ENCODE results near the gene HOXB7.

The HOXB7 gene

GRCh38 chr17:48610282-48611211 lies at the start of gene HOXB7:
Gene HOXB7, minus strand, starts transcription at chr17:48611017. Its CDS starts 99 bp downstream, at chr17:48610918.
- FAIRE-seq = no peak

- no peak for FAIRE-seq
Measured at GRCh38 chr17:48655913-48656312, 45.1 kb upstream of the HOXB7 start.

DNA sequence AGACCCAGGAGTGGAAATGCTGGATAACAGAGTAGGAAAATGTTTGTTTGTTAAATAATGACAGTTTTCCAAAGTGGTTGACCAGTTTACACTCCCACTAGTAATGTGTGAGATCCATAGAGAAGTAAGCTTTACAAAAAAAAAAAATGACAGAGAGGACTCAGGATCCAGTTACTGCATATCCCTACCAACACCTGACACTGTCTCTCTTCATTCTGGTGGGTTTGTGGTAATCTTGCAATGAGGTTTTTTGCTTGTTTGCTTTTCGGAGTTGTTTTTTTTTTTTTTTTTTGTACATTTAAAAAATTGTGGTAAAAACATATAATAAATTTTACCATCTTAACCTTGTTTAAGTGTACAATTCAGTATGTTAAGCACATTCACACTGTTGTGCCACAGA lies 38.9 kb upstream of the HOXB7 start:
- FAIRE-seq = no peak

GRCh38 chr17:48647963-48648245 lies 37.1 kb upstream of the HOXB7 start:
- FAIRE-seq = no peak

GRCh38 chr17:48647103-48647962 lies 36.5 kb upstream of the HOXB7 start:
- no peak for FAIRE-seq

DNA sequence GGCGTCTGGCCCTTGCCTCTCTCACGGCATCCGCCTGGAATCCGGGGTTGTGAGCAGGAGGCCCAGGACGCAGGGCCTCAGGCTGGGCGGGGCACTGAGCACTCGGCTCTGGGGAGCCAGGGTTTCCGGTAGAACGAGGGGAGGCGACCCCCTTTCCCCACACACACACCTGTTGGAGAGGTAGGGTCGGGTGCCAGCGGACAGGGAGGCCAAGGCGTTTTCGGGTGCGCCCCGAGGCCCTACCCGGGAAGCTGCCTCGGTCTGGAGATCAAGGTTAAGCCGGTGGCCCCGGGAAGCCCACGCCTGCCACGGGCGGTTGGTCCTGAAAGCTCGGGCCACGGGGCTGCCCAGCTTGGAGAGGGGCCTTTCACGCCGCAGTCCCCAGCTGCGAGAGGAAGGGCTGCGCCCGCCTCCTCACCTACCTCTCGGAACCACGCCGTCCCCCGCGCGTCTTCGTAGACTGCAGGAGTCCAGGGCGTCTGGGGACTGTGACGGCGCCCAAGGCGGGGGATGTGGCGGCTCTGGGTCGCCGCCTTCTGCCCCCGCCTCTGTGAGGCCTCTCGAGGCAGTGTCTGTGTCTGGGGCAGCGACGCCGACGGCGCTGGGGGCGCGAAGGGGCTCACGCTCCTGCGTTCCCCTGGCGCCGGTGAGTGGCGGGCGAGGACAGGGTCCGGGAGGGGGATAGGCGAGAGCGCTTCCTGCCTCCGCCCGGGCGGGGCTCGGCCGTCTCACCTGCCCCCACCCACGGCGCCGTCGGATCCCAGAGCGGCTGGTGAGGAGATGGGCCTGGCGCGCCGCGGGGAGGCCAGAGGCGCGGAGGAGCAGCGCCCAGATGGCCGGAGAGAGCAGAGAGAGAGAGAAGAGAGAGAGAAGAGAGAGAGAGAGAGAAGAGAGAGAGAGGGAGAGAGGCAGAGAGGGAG lies 35.6 kb upstream of the HOXB7 start:
- FAIRE-seq = no peak

- no peak for FAIRE-seq
Measured at GRCh38 chr17:48645639-48646182, 34.9 kb upstream of the HOXB7 start.

- FAIRE-seq = no peak
Measured at GRCh38 chr17:48644910-48645557, 34.2 kb upstream of the HOXB7 start.

- no peak for FAIRE-seq
Measured at GRCh38 chr17:48644159-48644558, 33.3 kb upstream of the HOXB7 start.

GRCh38 chr17:48643697-48644012 lies 32.8 kb upstream of the HOXB7 start:
- no peak for FAIRE-seq

GRCh38 chr17:48642843-48643696 lies 32.3 kb upstream of the HOXB7 start:
- no peak for FAIRE-seq

- no peak for FAIRE-seq
Measured at GRCh38 chr17:48642059-48642842, 31.4 kb upstream of the HOXB7 start.

DNA sequence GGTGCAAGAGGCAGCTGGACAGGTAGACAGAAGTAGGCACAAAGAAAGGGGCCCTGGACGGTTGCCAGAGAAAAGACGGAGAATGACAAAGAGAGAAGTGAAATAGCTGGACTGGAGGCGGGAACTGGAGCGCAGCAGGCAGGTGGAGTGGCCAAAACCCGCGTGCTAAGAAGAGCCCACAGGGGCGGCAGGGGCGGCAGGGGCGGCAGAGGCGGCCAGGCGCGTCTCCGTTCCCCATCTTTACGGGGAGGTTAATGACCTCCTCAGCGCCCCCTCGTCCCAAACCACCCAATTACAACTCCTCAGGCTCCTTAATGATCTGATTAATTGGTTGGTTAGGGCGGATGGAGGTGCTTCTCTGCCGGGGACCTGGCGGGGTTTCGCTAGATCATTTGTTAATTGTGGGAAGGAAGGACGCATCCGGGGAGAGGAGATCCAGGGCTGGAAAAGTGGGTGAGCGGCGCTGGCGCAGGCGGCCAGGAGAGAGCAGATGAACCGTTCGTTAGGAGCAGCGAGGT lies 30.8 kb upstream of the HOXB7 start:
- FAIRE-seq = no peak

DNA sequence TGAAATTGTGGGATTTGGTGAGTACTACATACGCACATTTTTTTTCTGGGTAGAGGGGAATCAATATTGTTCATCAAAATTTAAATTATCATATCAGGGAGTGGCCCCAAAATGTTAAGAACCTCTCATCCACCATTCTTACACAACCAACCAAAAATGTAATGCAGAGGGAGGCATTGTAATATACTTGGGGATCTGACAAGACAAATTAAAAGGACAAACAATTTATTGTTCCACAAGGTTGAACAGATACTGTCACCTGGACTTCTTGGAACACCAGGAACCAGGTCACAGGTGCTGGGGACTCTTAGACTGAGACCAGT lies 30.0 kb upstream of the HOXB7 start:
- FAIRE-seq = no peak

DNA sequence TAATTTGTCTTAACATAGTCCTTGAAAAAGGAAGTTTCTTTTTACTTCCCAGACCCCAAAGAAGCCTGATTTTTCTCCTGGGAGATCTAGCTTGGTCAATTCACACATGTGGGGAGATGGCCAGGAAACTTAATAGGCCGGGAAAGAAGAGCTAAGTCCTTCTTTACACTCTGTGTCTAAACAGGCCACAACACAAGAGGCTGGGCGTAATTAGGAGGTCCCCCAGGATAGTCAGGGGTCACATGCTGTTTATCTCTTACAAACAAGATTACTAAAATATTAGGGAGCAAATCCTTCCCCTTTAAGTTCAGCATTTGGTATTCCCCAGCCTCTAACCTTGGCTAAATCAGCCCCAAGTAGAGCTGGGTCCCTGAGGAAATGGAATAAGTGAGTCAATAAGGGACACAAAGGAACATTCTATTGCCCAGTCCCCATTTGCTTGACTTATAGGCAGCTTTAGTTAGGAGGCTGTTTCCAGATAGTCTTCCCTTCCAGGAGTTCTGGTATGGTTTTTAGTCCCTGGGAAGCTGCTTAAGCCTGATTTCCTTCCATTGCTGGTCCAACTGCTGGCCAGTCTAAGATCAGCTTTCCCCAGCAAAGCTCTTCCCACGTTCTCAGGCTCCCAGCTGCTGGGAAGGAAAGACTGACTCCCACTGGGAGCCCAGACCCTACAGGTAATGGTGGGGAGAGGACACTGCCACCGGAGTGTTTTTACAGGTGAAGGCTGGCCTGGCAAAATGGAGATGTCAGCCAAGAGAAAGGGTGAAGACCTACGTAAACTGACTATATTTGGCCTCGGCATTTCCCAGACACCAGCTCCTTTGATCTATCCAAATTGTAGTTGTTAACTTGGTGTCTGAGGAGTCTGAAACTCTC lies 29.4 kb upstream of the HOXB7 start:
- no peak for FAIRE-seq

DNA sequence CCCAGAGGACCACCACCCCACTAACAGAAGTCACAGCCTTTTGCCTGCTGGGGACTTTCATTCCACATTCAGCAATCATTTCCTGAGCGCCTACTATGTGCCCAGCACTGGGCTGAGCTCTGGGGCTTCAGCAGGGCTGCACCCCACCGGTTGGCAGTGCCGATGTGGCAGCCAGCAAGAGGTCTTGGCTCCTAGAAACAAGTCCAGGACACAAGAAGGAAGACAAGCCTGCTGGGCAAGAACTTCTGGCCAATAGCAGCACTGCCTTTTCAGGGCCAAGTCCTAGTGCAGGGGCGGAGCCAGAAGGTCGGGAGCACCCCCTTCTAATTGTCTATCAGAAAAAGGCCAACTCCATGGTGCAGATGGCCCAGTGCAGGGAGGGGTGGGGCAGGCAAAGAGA lies 28.3 kb upstream of the HOXB7 start:
- FAIRE-seq = no peak

DNA sequence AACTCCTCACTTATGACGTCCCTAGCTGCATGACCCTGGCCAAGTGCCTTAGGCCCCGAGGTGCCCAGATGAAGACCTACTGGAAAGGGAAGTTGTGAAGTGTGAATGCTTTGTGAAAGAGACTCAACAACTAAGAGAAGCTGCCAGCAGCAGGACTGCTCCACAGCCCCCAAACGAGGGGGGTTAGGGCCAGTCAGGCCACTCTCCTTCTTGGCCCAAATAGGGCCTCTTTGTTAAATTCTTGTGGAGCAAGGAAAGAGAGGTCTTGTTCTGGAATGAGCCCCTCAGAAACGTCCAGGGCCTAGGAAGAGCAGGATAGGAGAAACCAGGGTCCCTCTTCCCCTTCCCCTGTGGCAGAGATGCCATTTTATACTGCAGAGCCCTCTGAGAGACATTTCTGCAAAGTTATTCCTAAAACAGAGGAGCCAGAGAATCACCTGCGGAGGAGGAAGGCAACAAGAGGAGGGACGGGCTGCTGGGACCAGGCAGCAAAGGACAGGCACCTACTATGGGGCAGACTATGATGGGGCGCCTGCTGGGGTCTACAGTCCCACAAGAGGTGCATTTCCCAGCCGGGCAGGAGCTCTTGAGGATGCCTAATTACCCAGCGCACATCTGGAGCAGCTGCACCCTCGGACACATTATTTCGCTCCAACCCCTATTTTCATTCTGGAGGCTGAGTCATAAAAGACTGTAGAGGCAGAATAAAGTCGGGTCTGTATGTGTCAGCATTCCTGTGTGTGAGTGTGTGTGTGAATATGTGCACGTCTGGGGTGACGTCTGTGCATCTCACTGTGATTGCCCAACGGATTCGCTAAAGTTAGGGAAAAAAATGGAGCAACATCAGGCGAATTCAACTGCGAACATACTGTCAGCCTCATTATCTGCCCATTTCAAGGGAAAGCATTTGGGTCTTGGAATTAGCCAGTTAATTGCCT lies 26.8 kb upstream of the HOXB7 start:
- no peak for FAIRE-seq
